ENCODE data around the gene POLA1.

POLA1 gene

DNA sequence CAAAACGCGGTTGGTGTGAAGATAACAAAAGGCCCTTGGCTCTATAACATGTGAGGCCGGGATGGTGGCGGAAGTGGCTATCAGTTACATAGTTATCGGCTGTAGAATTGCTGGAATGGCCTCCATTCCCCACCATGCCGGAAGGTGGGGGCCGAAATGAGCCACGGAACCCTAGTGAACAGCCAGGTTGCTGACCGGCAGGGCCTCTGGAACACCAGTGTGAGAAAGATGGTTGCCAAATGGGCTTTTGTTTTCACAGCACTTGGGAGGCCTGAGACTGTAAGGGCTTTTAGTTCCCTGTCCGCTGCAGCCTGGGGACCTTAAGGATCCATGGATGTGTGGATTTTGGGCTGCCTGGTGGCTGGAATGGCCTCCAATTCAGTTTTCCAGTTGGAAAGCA lies 345.3 kb downstream of the POLA1 start:
- no peak for ATAC-seq (ENCODE audit: low read depth)

DNA sequence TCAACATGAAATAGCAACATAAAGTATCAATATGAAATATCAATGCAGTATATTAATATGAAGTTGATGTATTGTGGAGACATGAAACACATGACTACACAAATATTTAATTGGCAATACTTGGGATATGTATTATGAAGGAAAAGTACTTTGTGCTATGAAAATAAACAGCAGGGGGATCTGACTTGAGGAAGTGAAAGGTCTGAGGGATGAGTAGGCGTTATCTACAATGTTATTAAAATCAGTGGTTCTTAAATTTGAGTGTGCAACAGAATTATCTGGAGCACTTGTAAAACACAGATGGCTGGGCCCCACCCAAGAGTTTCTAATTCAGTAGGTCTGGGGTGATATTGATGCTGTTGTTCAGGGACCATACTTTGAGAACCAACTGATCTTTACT lies 349.5 kb downstream of the POLA1 start:
- TF ChIP-seq, protein P1, sequence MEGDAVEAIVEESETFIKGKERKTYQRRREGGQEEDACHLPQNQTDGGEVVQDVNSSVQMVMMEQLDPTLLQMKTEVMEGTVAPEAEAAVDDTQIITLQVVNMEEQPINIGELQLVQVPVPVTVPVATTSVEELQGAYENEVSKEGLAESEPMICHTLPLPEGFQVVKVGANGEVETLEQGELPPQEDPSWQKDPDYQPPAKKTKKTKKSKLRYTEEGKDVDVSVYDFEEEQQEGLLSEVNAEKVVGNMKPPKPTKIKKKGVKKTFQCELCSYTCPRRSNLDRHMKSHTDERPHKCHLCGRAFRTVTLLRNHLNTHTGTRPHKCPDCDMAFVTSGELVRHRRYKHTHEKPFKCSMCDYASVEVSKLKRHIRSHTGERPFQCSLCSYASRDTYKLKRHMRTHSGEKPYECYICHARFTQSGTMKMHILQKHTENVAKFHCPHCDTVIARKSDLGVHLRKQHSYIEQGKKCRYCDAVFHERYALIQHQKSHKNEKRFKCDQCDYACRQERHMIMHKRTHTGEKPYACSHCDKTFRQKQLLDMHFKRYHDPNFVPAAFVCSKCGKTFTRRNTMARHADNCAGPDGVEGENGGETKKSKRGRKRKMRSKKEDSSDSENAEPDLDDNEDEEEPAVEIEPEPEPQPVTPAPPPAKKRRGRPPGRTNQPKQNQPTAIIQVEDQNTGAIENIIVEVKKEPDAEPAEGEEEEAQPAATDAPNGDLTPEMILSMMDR (IDR thresholded peaks at IDR 0.05; ENCODE audit: poor library complexity, severe bottlenecking): no peak

More for the DNA sequence above, 345.3 kb downstream of the POLA1 start:
- Histone ChIP-seq H3K9me3 (ENCODE audit: severe bottlenecking) (no peaks in the 10 kb centered on the region), H3K4me1 (ENCODE audit: insufficient read depth, poor library complexity, severe bottlenecking) (no peaks in the 10 kb centered on the region), H3K27ac (ENCODE audit: poor library complexity, severe bottlenecking) (no peak overlapping the region), H3K27me3 (ENCODE audit: insufficient read depth, poor library complexity, severe bottlenecking) (no peaks in the 10 kb centered on the region), H3K36me3 (ENCODE audit: low read depth) (no peaks in the 10 kb centered on the region), H3K4me3 (ENCODE audit: severe bottlenecking) (no peak overlapping the region)
- DNase-seq (ENCODE audit: low spot score): no peak
- TF ChIP-seq, protein P1 (IDR thresholded peaks at IDR 0.05; ENCODE audit: poor library complexity, severe bottlenecking): no peak

More for the DNA sequence above, 349.5 kb downstream of the POLA1 start:
- Histone ChIP-seq H3K36me3 (ENCODE audit: low read depth) (no peaks in the 10 kb centered on the region), H3K9me3 (ENCODE audit: severe bottlenecking) (no peaks in the 10 kb centered on the region), H3K27me3 (ENCODE audit: insufficient read depth, poor library complexity, severe bottlenecking) (no peaks in the 10 kb centered on the region), H3K4me3 (ENCODE audit: severe bottlenecking) (no peak overlapping the region), H3K4me1 (ENCODE audit: insufficient read depth, poor library complexity, severe bottlenecking) (no peaks in the 10 kb centered on the region), H3K27ac (ENCODE audit: poor library complexity, severe bottlenecking) (no peak overlapping the region)
- DNase-seq (ENCODE audit: low spot score) (no peak), ATAC-seq (ENCODE audit: low read depth) (no peak)
